HepG2 (cell line): ENCODE results near the gene ZC3H13. TPM values are rescaled to one million over a fixed set of nuclear protein-coding genes. Genes with fewer than 3 reads are reported as not detected.

Source experiments
- ARID4A ChIP-seq: sonication (generic); formaldehyde crosslinking; IDR thresholded peaks from 2 replicates; pipeline ENCODE4 v1.5.0; 2020; ENCODE audit warnings: mild to moderate bottlenecking, missing genetic modification reagents, borderline replicate concordance
- CHD2 ChIP-seq: IDR thresholded peaks from 2 replicates; pipeline ENCODE4 v1.6.1; 2011; ENCODE audit warnings: low read depth, low read length, improper control_type of control experiment
- ELF4 ChIP-seq: sonication (generic); formaldehyde crosslinking; IDR thresholded peaks from 2 replicates; pipeline ENCODE4 v1.5.0; 2020; ENCODE audit warnings: missing genetic modification reagents, mild to moderate bottlenecking, moderate library complexity, borderline replicate concordance
- GLI4 ChIP-seq: sonication (generic); formaldehyde crosslinking; IDR thresholded peaks from 2 replicates; pipeline ENCODE4 v1.5.1; 2020; ENCODE audit warnings: missing genetic modification reagents, mild to moderate bottlenecking, moderate library complexity, borderline replicate concordance
- LRRFIP1 ChIP-seq: sonication (generic); formaldehyde crosslinking; conservative IDR thresholded peaks from 2 replicates; pipeline ENCODE4 v1.4.0; 2020; ENCODE audit warnings: missing genetic modification reagents
- NR2F1 ChIP-seq, 2 experiments: fragments of 450-650 bp in 1 of 2; formaldehyde crosslinking in 1 of 2; IDR thresholded peaks; 2 replicates each; pipeline versions ENCODE4 v1.5.0 to v1.6.1; 2016 to 2020; ENCODE audit warnings: mild to moderate bottlenecking in 1 of 2, missing compliant biosample characterization in 1 of 2, missing genetic modification reagents in 1 of 2, moderate library complexity in 1 of 2
- TRIM24 ChIP-seq: sonication (generic); formaldehyde crosslinking; IDR thresholded peaks from 2 replicates; pipeline ENCODE4 v1.8.0; 2022; ENCODE audit warnings: mild to moderate bottlenecking, missing genetic modification reagents
- ZBTB25 ChIP-seq: IDR thresholded peaks from 2 replicates; pipeline ENCODE4 v1.6.1; 2018; ENCODE audit warnings: missing genetic modification reagents
- ZMAT3 ChIP-seq: sonication (generic); formaldehyde crosslinking; conservative IDR thresholded peaks from 2 replicates; pipeline ENCODE4 v1.7.0; 2021; ENCODE audit warnings: missing genetic modification reagents
- polyA plus RNA-seq, 8 experiments: library from polyadenylated mRNA; depleted of rRNA in 3 of 8; stranded (reverse) in 7 of 8; unstranded in 1 of 8; fragments of >200 nt; fragmentation: Illumina TruSeq in 4 of 8; extraction: Trizol in 4 of 8; gene quantifications; 2 replicates each; pipeline versions ENCODE4 v1.2.1 to v1.2.3, GENCODE V29; 2011 to 2016; ENCODE audit warnings: low read depth in 4 of 8, missing spikeins in 1 of 8, mixed read lengths in 1 of 8; ENCODE audit not compliant: insufficient read depth in 1 of 8
- total RNA-seq, 5 experiments: library from RNA; depleted of rRNA; stranded (reverse); fragments of >200 nt; fragmentation: Illumina TruSeq; extraction: Trizol; gene quantifications; 2 replicates each; pipeline ENCODE4 v1.2.3, GENCODE V29; 2016; ENCODE audit warnings: low read depth in 1 of 5

Gene ZC3H13
- total and polyA plus RNA-seq, 2 of the 13 experiments (the other 11 are each of a cell fraction or from before 2014, with no cell fraction given): 2.7 to 23.5 TPM

- TF ChIP-seq LRRFIP1 (CRISPR knock-in tag) (no peak), ZMAT3 (no peak), GLI4 (CRISPR knock-in tag) (no peak), ZBTB25 (CRISPR knock-in tag) (no peak), TRIM24 (CRISPR knock-in tag) (no peak), ELF4 (CRISPR knock-in tag) (no peak), ARID4A (no peak), CHD2 (no peak), NR2F1 (CRISPR knock-in tag; IDR thresholded peaks at IDR 0.05) (no peak)
Observed at GRCh38 chr13:45974500-45974899, 78.0 kb downstream of the ZC3H13 start (continued).
